AG09309 (cell line): Measurements from ENCODE around the gene ZNF213.

Experiments used
- DNase-seq: peaks from one replicate; pipeline ENCODE4 v3.0.0-alpha.2; 2010; ENCODE audit warnings: low read depth
- H3K4me3 ChIP-seq: 2 replicates; pipeline ENCODE4 v1.5.1; 2011; ENCODE audit warnings: mild to moderate bottlenecking, low read depth, low read length, moderate library complexity; ENCODE audit not compliant: control insufficient read depth
- CTCF ChIP-seq: IDR thresholded peaks from 2 replicates; pipeline ENCODE4 v1.5.1; 2011; ENCODE audit warnings: mild to moderate bottlenecking, low read depth, low read length, inconsistent platforms; ENCODE audit not compliant: insufficient read depth, control insufficient read depth; ENCODE audit errors: missing control alignments

Gene ZNF213

GRCh38 chr16:3096362-3096761 is 38.5 kb upstream of the ZNF213 start:
- no peak overlapping the region for H3K4me3 ChIP-seq
- TF ChIP-seq CTCF: no peak
- DNase-seq: no peak

- TF ChIP-seq CTCF: no peak
- H3K4me3 ChIP-seq: no peak overlapping the region
- DNase-seq: no peak
Measured at GRCh38 chr16:3097266-3097665, 37.6 kb upstream of the ZNF213 start.

DNA sequence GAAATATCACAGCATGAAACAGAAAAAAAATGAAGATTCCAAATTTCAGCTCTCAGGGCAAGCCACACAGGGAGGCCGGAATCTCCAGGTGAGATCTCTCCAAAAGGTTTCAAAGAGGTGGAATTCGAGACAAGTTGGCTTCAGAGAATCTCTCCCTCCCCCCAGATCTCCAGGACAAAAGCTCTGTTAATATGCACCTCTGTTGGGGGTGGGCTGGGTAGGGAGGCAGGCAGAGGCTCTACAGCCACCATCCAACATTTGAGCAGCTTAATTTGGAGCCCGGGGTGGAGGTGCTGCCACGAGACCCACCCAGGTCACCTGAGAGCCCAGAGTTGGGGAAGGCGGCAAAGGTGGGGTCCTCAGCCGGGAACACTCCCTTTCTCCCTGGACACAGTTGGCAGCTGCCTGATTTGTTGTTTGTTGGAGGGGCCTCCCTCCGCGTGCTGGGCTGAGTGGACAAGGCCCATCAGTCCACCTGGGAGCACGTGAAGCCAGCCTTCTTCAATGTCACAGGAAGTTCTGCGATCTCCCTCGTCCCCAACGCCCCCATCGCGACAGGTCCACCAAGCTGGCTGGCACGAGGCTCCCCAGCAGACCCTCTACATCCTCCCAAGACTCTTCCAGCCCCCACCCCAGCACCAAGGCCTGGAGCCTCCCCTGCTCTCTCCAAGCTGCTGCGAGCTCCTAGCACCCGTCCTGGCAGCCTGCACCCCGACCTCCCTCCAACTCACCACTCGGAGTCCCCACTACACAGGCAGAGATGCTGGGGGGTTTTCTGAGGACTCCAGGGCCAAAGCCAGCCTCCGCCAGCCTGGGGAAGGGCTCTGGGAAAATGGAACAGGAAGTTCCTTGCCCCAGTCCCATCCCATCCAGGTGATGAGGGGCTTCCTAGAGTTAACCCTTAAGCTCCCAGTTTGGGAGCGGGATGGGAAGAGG is 36.1 kb upstream of the ZNF213 start, which contains the start of gene ZSCAN10:
ZSCAN10 (minus strand) TSS at position 836 of the 936 bp plus-strand sequence. CDS start 6,357 bp downstream, outside the sequence.
- no peak for TF ChIP-seq CTCF
- no peak for DNase-seq
- H3K4me3 ChIP-seq: no peak within 1 kb of the TSS; the same call in 1 of the 2 replicates

- no peak for DNase-seq
- TF ChIP-seq CTCF: no peak
- H3K4me3 ChIP-seq: no peak overlapping the region
Measured at GRCh38 chr16:3099395-3099731, 35.5 kb upstream of the ZNF213 start.

DNA sequence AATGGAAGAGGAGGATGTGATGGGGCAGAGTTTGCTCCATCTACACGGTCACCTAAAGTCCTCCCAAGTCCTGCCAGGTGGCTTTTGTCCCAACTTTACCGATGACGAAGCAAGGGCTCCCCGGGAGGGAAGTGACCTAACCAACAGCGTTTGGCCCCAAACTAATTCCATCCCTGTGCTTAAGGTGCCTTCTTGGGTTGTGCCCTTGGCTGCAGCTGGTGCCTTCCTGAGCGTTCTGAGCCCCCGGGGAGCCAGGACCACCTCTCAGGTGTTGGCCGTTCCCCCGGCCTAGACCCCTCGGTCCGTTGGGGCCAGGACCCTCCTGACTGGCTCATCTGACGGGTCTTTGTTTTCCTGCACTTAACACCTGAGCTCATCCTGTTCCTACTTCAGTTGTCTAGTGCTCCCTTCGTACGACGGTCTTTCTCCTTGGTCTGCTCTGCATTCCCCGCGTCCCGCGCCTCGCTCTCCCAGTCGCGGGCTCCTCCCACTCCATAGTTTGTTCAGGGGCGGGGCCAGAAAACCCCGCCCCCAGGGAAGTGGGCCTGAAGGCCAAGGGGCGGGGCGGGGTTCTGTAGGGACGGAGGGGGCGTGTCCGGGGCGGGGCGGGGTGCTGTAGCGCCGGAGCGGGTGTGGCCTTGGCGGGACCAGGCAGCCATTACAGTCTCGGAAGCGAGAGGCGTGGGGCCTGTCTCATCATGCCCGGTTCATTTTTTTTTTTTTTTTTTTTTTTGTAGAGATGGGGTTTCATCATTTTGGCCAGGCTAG is 34.9 kb upstream of the ZNF213 start:
- DNase-seq: no peak
- no peak overlapping the region; the same call in 1 of the 2 replicates for H3K4me3 ChIP-seq
- no peak for TF ChIP-seq CTCF

DNA sequence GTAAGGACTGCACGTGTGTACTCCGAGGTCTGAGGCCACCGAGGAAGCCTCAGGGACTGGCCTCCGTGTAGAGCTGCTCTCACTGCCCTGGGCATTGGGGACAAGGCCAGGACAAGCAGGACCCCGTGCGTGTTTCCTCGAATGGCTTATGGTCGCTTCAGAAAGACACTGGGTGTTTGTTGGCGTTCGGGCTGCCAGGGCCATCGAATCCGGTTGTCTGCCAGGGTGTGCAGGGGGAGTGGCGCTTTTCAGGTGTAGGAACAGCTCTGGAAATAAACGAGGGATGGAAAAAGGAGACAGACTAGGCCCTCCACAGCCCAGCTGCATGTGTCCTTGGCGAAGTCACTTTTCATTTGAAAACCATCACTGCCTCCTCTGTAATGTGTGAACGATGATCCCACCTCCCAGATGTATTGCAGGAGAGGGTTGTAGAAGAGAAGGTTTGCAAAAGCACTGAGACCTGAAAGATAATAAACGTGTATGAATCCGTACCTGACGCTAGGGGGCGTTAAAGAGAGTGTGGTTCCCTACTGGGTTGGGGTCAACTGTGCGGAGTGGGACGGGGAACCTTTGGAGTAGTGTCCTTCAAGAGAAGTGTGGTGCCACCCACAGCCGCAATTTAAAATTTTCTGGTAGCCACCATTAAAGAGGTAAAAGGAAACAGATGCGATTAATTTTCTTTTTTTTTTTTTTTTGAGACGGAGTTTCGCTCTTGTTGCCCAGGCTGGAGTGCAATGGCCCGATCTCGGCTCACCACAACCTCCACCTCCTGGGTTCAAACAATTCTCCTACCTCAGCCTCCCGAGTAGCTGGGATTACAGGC is 33.6 kb upstream of the ZNF213 start:
- no peak overlapping the region for H3K4me3 ChIP-seq
- TF ChIP-seq CTCF: peak; percentile 56
- DNase-seq: no peak
